K562 (cell line): ENCODE data around the gene STING1. TPM values are rescaled to one million over a fixed set of nuclear protein-coding genes. Genes with fewer than 3 reads are reported as not detected.

Experiments
- BRD4 ChIP-seq: fragments of 200-600 bp; sonication (generic); IDR thresholded peaks from 2 replicates; pipeline ENCODE4 v1.6.1; 2017; ENCODE audit warnings: inconsistent platforms
- ELF2 ChIP-seq: fragments of 250-450 bp; sonication (Bioruptor Pico); IDR thresholded peaks from 2 replicates; pipeline ENCODE4 v1.5.0; 2021; ENCODE audit warnings: mild to moderate bottlenecking
- FOXK2 ChIP-seq, 2 experiments: fragments of 450-650 bp; IDR thresholded peaks in 1 of 2; conservative IDR thresholded peaks in 1 of 2; 2 replicates each; pipeline ENCODE4 v1.6.1; 2016; ENCODE audit warnings: low read depth in 2 of 2, mild to moderate bottlenecking in 1 of 2
- IRF9 ChIP-seq: fragments of 450-650 bp; IDR thresholded peaks from 2 replicates; pipeline ENCODE4 v1.6.1; 2016; ENCODE audit warnings: missing biosample characterization, missing genetic modification characterization
- MYC ChIP-seq, 2 experiments: fragments of 250-450 bp in 1 of 2; sonication (Bioruptor Pico) in 1 of 2; IDR thresholded peaks; 2 replicates each; pipeline versions ENCODE4 v1.5.1 to v1.6.1; 2012 to 2021; ENCODE audit warnings: low read depth in 2 of 2, borderline replicate concordance in 1 of 2, improper control_type of control experiment in 1 of 2, low read length in 1 of 2, mild to moderate bottlenecking in 1 of 2, moderate library complexity in 1 of 2
- NCOR1 ChIP-seq: fragments of 450-650 bp; IDR thresholded peaks from 2 replicates; pipeline ENCODE4 v1.6.1; 2016; ENCODE audit warnings: mild to moderate bottlenecking, moderate library complexity
- TFAP4 ChIP-seq: sonication (generic); formaldehyde crosslinking; IDR thresholded peaks from 2 replicates; pipeline ENCODE4 v1.8.0; 2022; ENCODE audit warnings: missing genetic modification reagents, mild to moderate bottlenecking, moderate library complexity, borderline replicate concordance
- USF1 ChIP-seq: sonication (generic); formaldehyde crosslinking; IDR thresholded peaks from 2 replicates; pipeline ENCODE4 v1.9.0; 2022; ENCODE audit warnings: mild to moderate bottlenecking, missing genetic modification reagents
- ZBTB40 ChIP-seq, 2 experiments: fragments of 450-650 bp in 1 of 2; sonication (generic) in 1 of 2; formaldehyde crosslinking in 1 of 2; IDR thresholded peaks; 2 replicates each; pipeline versions ENCODE4 v1.7.1 to v1.9.0; 2016 to 2022; ENCODE audit warnings: inconsistent platforms in 1 of 2, mild to moderate bottlenecking in 1 of 2, missing genetic modification reagents in 1 of 2
- ZKSCAN1 ChIP-seq: fragments of 150-350 bp; IDR thresholded peaks from 2 replicates; pipeline ENCODE4 v1.6.1; 2016; ENCODE audit warnings: low read depth, low read length
- ZNF583 ChIP-seq: fragments of 250-450 bp; sonication (Bioruptor Pico); IDR thresholded peaks from 2 replicates; pipeline ENCODE4 v1.4.0; 2020
- polyA plus RNA-seq, 8 experiments: library from polyadenylated mRNA; depleted of rRNA in 4 of 8; stranded (reverse) in 5 of 8; unstranded in 3 of 8; fragments of >200 nt; fragmentation: Nextera tagmentation in 2 of 8; fragmentation: Illumina TruSeq in 1 of 8; extraction: Ambion mirVana in 2 of 8; extraction: Trizol in 1 of 8; gene quantifications; 2 replicates each; pipeline versions ENCODE4 v1.2.1 to v1.2.3, GENCODE V29; 2011 to 2014; ENCODE audit warnings: inconsistent platforms in 1 of 8, missing spikeins in 1 of 8
- total RNA-seq, 7 experiments: library from RNA; depleted of rRNA in 6 of 7; stranded (reverse); fragments of >200 nt in 6 of 7; fragmentation: Illumina TruSeq in 2 of 7; extraction: Trizol in 2 of 7; gene quantifications; 2 replicates each; pipeline versions ENCODE4 v1.2.1 to v1.2.3, GENCODE V29; 2011 to 2021; ENCODE audit warnings: low replicate concordance in 1 of 7

STING1 gene
- total and polyA plus RNA-seq, 9 of the 15 experiments (the other 6 are each of a cell fraction or from before 2014, with no cell fraction given): 20.8 to 69.1 (median 44.7) TPM

GRCh38 chr5:139474890-139475791 is 7.4 kb downstream of the STING1 start (continued):
- TF ChIP-seq IRF9 (peak; percentile 97), BRD4 (peak; percentile 72; the same call in 1 of the 2 replicates), FOXK2 (conservative IDR thresholded peaks at IDR 0.05 in 1 of 2, IDR thresholded peaks at IDR 0.05 in 1 of 2; ENCODE audit: low read depth in 2 of 2) (peak in 1 of 2 experiments; percentile 45; a peak in 2 of 4 replicates), TFAP4 (CRISPR knock-in tag) (peak; percentile 48; the same call in 1 of the 2 replicates), ELF2 (0 out of 2 replicates have a peak, but pooled peaks have one; percentile 19), MYC (IDR thresholded peaks at IDR 0.05; ENCODE audit: low read depth, low read length) (peak; percentile 56; the same call in 1 of the 2 replicates), MYC (CRISPR knock-in tag; IDR thresholded peaks at IDR 0.05; ENCODE audit: borderline replicate concordance, low read depth) (0 out of 2 replicates have a peak, but pooled peaks have one; percentile 49), NCOR1 (peak; percentile 65), ZBTB40 (IDR thresholded peaks at IDR 0.05) (0 out of 2 replicates have a peak, but pooled peaks have one; percentile 14), ZBTB40 (CRISPR knock-in tag; IDR thresholded peaks at IDR 0.05) (no peak), ZKSCAN1 (no peak; the same call in 1 of the 2 replicates), USF1 (peak; percentile 29; the same call in 1 of the 2 replicates), ZNF583 (peak; percentile 37; the same call in 1 of the 2 replicates)
